RPMI7951 (cell line): ENCODE measurements around the gene KHK. TPM values are rescaled to one million over a fixed set of nuclear protein-coding genes. Genes with fewer than 3 reads are reported as not detected.

ENCODE experiments used
- total RNA-seq: library from RNA; depleted of rRNA; stranded (reverse); fragments of >200 nt; shearing (Covaris generic); gene quantifications from 2 replicates; pipeline ENCODE4 v1.2.3, GENCODE V29; 2014; rRNA removed

KHK gene
- total RNA-seq, 1 experiment from 2014 or later: 4.1 TPM

Other genes starting within 250 kb of the KHK start
- gene DPYSL5, start 238.6 kb upstream of the KHK start, total RNA-seq: not detected in 2 replicates
- 1.6 and 2.2 TPM in 2 replicates for gene MAPRE3, start 116.1 kb upstream of the KHK start, total RNA-seq
- 69.5 and 99.8 TPM in 2 replicates for gene TMEM214, start 53.8 kb upstream of the KHK start, total RNA-seq
- gene AGBL5, start 35.1 kb upstream of the KHK start, total RNA-seq: 29.1 and 32.3 TPM in 2 replicates
- gene OST4, start 15.1 kb upstream of the KHK start, total RNA-seq: 784 and 843 TPM in 2 replicates
- 27.6 and 44.8 TPM in 2 replicates for gene EMILIN1, start 8.2 kb upstream of the KHK start, total RNA-seq
- 5.2 and 5.3 TPM in 2 replicates for gene CGREF1, start 32.4 kb downstream of the KHK start, total RNA-seq
- gene ABHD1, start 37.0 kb downstream of the KHK start, total RNA-seq: 0.12 TPM in 1 of 2 replicates, not detected in the other
- gene PREB, start 47.9 kb downstream of the KHK start, total RNA-seq: 68.0 and 73.1 TPM in 2 replicates
- not detected in 2 replicates for gene PRR30, start 52.6 kb downstream of the KHK start, total RNA-seq
- gene TCF23, start 62.2 kb downstream of the KHK start, total RNA-seq: not detected in 2 replicates
- 294 and 342 TPM in 2 replicates for gene ATRAID, start 125.3 kb downstream of the KHK start, total RNA-seq
- 32.2 and 38.2 TPM in 2 replicates for gene SLC5A6, start 125.5 kb downstream of the KHK start, total RNA-seq
- gene CAD, start 130.6 kb downstream of the KHK start, total RNA-seq: 22.7 and 32.7 TPM in 2 replicates
- gene SLC30A3, start 176.3 kb downstream of the KHK start, total RNA-seq: not detected in 2 replicates
- gene DNAJC5G, start 188.7 kb downstream of the KHK start, total RNA-seq: not detected in 2 replicates
- 0.10 TPM in 1 of 2 replicates, not detected in the other for gene TRIM54, start 195.7 kb downstream of the KHK start, total RNA-seq
- gene UCN, start 221.7 kb downstream of the KHK start, total RNA-seq: 0.48 and 2.1 TPM in 2 replicates
- 99.4 and 124 TPM in 2 replicates for gene MPV17, start 236.3 kb downstream of the KHK start, total RNA-seq